T-helper 22 cell (primary cell): Measurements from ENCODE around the gene SLC35G1.

Experiments used
- DNase-seq: peaks from one replicate; pipeline ENCODE4 v3.0.0-alpha.2; 2020; ENCODE audit warnings: low read depth

SLC35G1 gene

GRCh38 chr10:93951905-93952304 lies 58.1 kb downstream of the SLC35G1 start:
- DNase-seq: no peak
